ENCODE measurements around the gene SLCO3A1.

DNA sequence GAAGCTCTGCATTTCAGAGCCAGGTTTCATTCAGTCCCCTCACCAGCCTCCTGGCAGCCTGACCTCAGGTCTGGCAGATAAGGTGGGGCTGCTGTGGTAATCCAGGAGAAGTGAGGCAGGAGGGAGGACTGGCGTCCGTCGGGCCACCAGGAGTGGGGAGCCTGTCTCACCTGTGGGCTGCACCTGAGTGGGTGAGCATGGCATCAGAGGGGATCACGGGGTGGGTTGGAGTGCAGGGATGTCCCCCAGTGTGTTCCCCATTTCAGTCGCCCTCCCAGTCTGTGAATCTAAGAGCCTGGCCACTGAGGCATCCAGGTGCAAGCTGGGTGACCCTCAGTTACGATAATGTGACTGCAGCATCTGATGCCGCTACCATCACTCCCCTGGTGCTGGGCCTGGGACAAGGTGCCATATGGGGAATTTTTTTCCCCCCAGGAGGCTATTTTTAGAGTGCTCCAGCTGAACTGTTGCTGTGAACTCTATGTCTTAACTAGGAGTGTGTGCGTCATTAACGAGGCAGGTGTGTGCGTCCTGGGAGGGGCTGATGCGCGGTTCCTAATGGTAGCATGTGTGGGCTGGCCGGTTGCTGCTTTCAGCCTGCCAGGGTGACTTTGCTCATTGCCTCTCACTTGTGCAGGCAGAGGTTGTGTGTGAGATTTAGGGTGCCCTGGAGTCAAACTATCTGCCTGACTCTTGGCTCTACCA lies 165.2 kb downstream of the SLCO3A1 start:
- TF ChIP-seq, protein P1, sequence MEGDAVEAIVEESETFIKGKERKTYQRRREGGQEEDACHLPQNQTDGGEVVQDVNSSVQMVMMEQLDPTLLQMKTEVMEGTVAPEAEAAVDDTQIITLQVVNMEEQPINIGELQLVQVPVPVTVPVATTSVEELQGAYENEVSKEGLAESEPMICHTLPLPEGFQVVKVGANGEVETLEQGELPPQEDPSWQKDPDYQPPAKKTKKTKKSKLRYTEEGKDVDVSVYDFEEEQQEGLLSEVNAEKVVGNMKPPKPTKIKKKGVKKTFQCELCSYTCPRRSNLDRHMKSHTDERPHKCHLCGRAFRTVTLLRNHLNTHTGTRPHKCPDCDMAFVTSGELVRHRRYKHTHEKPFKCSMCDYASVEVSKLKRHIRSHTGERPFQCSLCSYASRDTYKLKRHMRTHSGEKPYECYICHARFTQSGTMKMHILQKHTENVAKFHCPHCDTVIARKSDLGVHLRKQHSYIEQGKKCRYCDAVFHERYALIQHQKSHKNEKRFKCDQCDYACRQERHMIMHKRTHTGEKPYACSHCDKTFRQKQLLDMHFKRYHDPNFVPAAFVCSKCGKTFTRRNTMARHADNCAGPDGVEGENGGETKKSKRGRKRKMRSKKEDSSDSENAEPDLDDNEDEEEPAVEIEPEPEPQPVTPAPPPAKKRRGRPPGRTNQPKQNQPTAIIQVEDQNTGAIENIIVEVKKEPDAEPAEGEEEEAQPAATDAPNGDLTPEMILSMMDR (IDR thresholded peaks at IDR 0.05; ENCODE audit: low read depth, low read length, missing input control) = no peak
- TF ChIP-seq MAX (IDR thresholded peaks at IDR 0.05) = no peak
- no peak for TF ChIP-seq YY1 (IDR thresholded peaks at IDR 0.05)
- no peak for TF ChIP-seq JUND (IDR thresholded peaks at IDR 0.05)
- TF ChIP-seq, protein P2, sequence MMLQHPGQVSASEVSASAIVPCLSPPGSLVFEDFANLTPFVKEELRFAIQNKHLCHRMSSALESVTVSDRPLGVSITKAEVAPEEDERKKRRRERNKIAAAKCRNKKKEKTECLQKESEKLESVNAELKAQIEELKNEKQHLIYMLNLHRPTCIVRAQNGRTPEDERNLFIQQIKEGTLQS (IDR thresholded peaks at IDR 0.05) = no peak
- no peak for TF ChIP-seq GABPA (IDR thresholded peaks at IDR 0.05 in 1 of 2, conservative IDR thresholded peaks at IDR 0.05 in 1 of 2)
- TF ChIP-seq EGR1 (IDR thresholded peaks at IDR 0.05; ENCODE audit: low read depth in 2 of 2) = no peak
- TF ChIP-seq SP1 (IDR thresholded peaks at IDR 0.05) = no peak
- no peak for TF ChIP-seq TAF1 (conservative IDR thresholded peaks at IDR 0.05)
- TF ChIP-seq, protein P3, sequence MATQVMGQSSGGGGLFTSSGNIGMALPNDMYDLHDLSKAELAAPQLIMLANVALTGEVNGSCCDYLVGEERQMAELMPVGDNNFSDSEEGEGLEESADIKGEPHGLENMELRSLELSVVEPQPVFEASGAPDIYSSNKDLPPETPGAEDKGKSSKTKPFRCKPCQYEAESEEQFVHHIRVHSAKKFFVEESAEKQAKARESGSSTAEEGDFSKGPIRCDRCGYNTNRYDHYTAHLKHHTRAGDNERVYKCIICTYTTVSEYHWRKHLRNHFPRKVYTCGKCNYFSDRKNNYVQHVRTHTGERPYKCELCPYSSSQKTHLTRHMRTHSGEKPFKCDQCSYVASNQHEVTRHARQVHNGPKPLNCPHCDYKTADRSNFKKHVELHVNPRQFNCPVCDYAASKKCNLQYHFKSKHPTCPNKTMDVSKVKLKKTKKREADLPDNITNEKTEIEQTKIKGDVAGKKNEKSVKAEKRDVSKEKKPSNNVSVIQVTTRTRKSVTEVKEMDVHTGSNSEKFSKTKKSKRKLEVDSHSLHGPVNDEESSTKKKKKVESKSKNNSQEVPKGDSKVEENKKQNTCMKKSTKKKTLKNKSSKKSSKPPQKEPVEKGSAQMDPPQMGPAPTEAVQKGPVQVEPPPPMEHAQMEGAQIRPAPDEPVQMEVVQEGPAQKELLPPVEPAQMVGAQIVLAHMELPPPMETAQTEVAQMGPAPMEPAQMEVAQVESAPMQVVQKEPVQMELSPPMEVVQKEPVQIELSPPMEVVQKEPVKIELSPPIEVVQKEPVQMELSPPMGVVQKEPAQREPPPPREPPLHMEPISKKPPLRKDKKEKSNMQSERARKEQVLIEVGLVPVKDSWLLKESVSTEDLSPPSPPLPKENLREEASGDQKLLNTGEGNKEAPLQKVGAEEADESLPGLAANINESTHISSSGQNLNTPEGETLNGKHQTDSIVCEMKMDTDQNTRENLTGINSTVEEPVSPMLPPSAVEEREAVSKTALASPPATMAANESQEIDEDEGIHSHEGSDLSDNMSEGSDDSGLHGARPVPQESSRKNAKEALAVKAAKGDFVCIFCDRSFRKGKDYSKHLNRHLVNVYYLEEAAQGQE (IDR thresholded peaks at IDR 0.05) = no peak
- TF ChIP-seq FOXA1 (IDR thresholded peaks at IDR 0.05) = no peak
- TF ChIP-seq RAD21 (IDR thresholded peaks at IDR 0.05) = no peak
- TF ChIP-seq, protein P4, sequence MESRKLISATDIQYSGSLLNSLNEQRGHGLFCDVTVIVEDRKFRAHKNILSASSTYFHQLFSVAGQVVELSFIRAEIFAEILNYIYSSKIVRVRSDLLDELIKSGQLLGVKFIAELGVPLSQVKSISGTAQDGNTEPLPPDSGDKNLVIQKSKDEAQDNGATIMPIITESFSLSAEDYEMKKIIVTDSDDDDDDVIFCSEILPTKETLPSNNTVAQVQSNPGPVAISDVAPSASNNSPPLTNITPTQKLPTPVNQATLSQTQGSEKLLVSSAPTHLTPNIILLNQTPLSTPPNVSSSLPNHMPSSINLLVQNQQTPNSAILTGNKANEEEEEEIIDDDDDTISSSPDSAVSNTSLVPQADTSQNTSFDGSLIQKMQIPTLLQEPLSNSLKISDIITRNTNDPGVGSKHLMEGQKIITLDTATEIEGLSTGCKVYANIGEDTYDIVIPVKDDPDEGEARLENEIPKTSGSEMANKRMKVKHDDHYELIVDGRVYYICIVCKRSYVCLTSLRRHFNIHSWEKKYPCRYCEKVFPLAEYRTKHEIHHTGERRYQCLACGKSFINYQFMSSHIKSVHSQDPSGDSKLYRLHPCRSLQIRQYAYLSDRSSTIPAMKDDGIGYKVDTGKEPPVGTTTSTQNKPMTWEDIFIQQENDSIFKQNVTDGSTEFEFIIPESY (IDR thresholded peaks at IDR 0.05) = no peak
- TF ChIP-seq HNF4A (conservative IDR thresholded peaks at IDR 0.05) = no peak
